HEK293 (cell line): Measurements from ENCODE around the gene FOXB1.

Source experiments
- CTCF ChIA-PET: fragments of 350-600 bp; formaldehyde crosslinking; extraction: SDS; loops from one replicate; lab custom pipeline; 2021; ENCODE audit warnings: antibody characterized with exemption; lab: Yijun Ruan, JAX
- POLR2A ChIA-PET: fragments of 300-600 bp; formaldehyde crosslinking; extraction: SDS; loops from one replicate; lab custom pipeline; 2020; ENCODE audit warnings: antibody characterized with exemption, inconsistent platforms; lab: Yijun Ruan, JAX
- H3K27ac ChIP-seq: fragments of 200-500 bp; sonication (Bioruptor generic); 2 replicates; pipeline ENCODE4 v1.5.1; 2014; ENCODE audit warnings: low read depth, low read length, control low read depth, inconsistent platforms; ENCODE audit errors: extremely low read depth
- H3K36me3 ChIP-seq, 2 experiments: fragments of 200-500 bp in 1 of 2; sonication (Bioruptor generic) in 1 of 2; 1 replicate in 1 of 2; 2 replicates in 1 of 2; pipeline ENCODE4 v1.5.1; 2014 to 2017; ENCODE audit warnings: inconsistent platforms in 2 of 2, low read length in 2 of 2; ENCODE audit not compliant: control insufficient read depth in 2 of 2, insufficient read depth in 1 of 2
- H3K4me1 ChIP-seq: fragments of 200-500 bp; sonication (Bioruptor generic); 2 replicates; pipeline ENCODE4 v1.5.1; 2014; ENCODE audit warnings: mild to moderate bottlenecking, low read length, inconsistent platforms; ENCODE audit not compliant: control insufficient read depth, insufficient read depth
- H3K4me3 ChIP-seq: 2 replicates; pipeline ENCODE4 v1.5.1; 2011; ENCODE audit warnings: low read depth, mild to moderate bottlenecking, control low read depth, low read length, moderate library complexity
- H3K9me3 ChIP-seq: fragments of 200-500 bp; sonication (Bioruptor generic); 2 replicates; pipeline ENCODE4 v1.5.1; 2014; ENCODE audit warnings: low read depth, low read length, inconsistent platforms; ENCODE audit not compliant: control insufficient read depth, insufficient read depth
- ATF2 ChIP-seq: fragments of 450-650 bp; formaldehyde crosslinking; IDR thresholded peaks from 2 replicates; pipeline ENCODE4 v1.5.1; 2016; ENCODE audit warnings: missing biosample characterization, missing genetic modification characterization, low read depth
- ELK4 ChIP-seq: IDR thresholded peaks from 2 replicates; pipeline ENCODE4 v1.6.1; 2011; ENCODE audit warnings: mild to moderate bottlenecking, low read depth, low read length, borderline replicate concordance
- GLI4 ChIP-seq: fragments of 450-650 bp; formaldehyde crosslinking; IDR thresholded peaks from 2 replicates; pipeline ENCODE4 v1.5.1; 2016; ENCODE audit warnings: missing biosample characterization, missing genetic modification characterization
- HIC1 ChIP-seq: fragments of 450-650 bp; formaldehyde crosslinking; IDR thresholded peaks from 2 replicates; pipeline ENCODE4 v1.5.1; 2016; ENCODE audit warnings: missing biosample characterization, missing genetic modification characterization
- HOXD13 ChIP-seq: sonication (generic); formaldehyde crosslinking; IDR thresholded peaks from 2 replicates; pipeline ENCODE4 v1.8.0; 2022; ENCODE audit warnings: missing genetic modification reagents, borderline replicate concordance
- PRDM6 ChIP-seq: fragments of 450-650 bp; formaldehyde crosslinking; IDR thresholded peaks from 2 replicates; pipeline ENCODE4 v1.5.1; 2017; ENCODE audit warnings: missing biosample characterization, missing genetic modification characterization
- SETDB1 ChIP-seq: IDR thresholded peaks from one replicate; pipeline ENCODE4 v1.6.1; 2017; ENCODE audit warnings: mild to moderate bottlenecking, low read length, moderate library complexity, mixed read lengths; ENCODE audit not compliant: insufficient read length
- SP3 ChIP-seq: fragments of 450-650 bp; formaldehyde crosslinking; IDR thresholded peaks from 2 replicates; pipeline ENCODE4 v1.5.1; 2016; ENCODE audit warnings: missing biosample characterization, missing genetic modification characterization
- ZBTB1 ChIP-seq: fragments of 450-650 bp; formaldehyde crosslinking; IDR thresholded peaks from 2 replicates; pipeline ENCODE4 v1.5.1; 2016; ENCODE audit warnings: missing biosample characterization, missing genetic modification characterization
- ZBTB10 ChIP-seq: fragments of 450-650 bp; formaldehyde crosslinking; IDR thresholded peaks from 2 replicates; pipeline ENCODE4 v1.5.1; 2016; ENCODE audit warnings: missing biosample characterization, missing genetic modification characterization
- ZBTB20 ChIP-seq: fragments of 450-650 bp; formaldehyde crosslinking; IDR thresholded peaks from 2 replicates; pipeline ENCODE4 v1.5.1; 2016; ENCODE audit warnings: missing biosample characterization, missing genetic modification characterization
- ZBTB21 ChIP-seq: fragments of 450-650 bp; formaldehyde crosslinking; IDR thresholded peaks from 2 replicates; pipeline ENCODE4 v1.5.1; 2017; ENCODE audit warnings: missing biosample characterization, missing genetic modification characterization
- ZEB2 ChIP-seq: fragments of 450-650 bp; formaldehyde crosslinking; IDR thresholded peaks from 2 replicates; pipeline ENCODE4 v1.5.1; 2016; ENCODE audit warnings: missing biosample characterization, missing genetic modification characterization
- ZFP3 ChIP-seq: fragments of 450-650 bp; formaldehyde crosslinking; IDR thresholded peaks from 2 replicates; pipeline ENCODE4 v1.5.1; 2016; ENCODE audit warnings: low read depth, missing biosample characterization, missing genetic modification characterization
- ZFP37 ChIP-seq: fragments of 450-650 bp; formaldehyde crosslinking; IDR thresholded peaks from 2 replicates; pipeline ENCODE4 v1.5.1; 2016; ENCODE audit warnings: missing biosample characterization, missing genetic modification characterization
- ZFP69B ChIP-seq: fragments of 450-650 bp; formaldehyde crosslinking; IDR thresholded peaks from 2 replicates; pipeline ENCODE4 v1.5.1; 2016; ENCODE audit warnings: missing biosample characterization, missing genetic modification characterization
- ZNF133 ChIP-seq: fragments of 450-650 bp; formaldehyde crosslinking; IDR thresholded peaks from 2 replicates; pipeline ENCODE4 v1.5.1; 2016; ENCODE audit warnings: missing biosample characterization, missing genetic modification characterization
- ZNF184 ChIP-seq: fragments of 450-650 bp; IDR thresholded peaks from 2 replicates; pipeline ENCODE4 v1.5.1; 2018; ENCODE audit warnings: missing biosample characterization, mild to moderate bottlenecking, missing genetic modification characterization
- ZNF354C ChIP-seq: fragments of 450-650 bp; formaldehyde crosslinking; IDR thresholded peaks from 2 replicates; pipeline ENCODE4 v1.5.1; 2016; ENCODE audit warnings: missing biosample characterization, missing genetic modification characterization, low read depth, borderline replicate concordance
- ZNF366 ChIP-seq: fragments of 450-650 bp; formaldehyde crosslinking; conservative IDR thresholded peaks from 2 replicates; pipeline ENCODE4 v1.5.1; 2016; ENCODE audit warnings: missing biosample characterization, missing genetic modification characterization
- ZNF404 ChIP-seq: fragments of 450-650 bp; formaldehyde crosslinking; IDR thresholded peaks from 2 replicates; pipeline ENCODE4 v1.5.1; 2017; ENCODE audit warnings: missing biosample characterization, missing genetic modification characterization
- ZNF585B ChIP-seq: fragments of 450-650 bp; formaldehyde crosslinking; IDR thresholded peaks from 2 replicates; pipeline ENCODE4 v1.5.1; 2016; ENCODE audit warnings: missing biosample characterization, missing genetic modification characterization
- ZNF629 ChIP-seq: fragments of 450-650 bp; formaldehyde crosslinking; IDR thresholded peaks from 2 replicates; pipeline ENCODE4 v1.5.1; 2017; ENCODE audit warnings: missing biosample characterization, missing genetic modification characterization
- ZNF692 ChIP-seq: fragments of 450-650 bp; formaldehyde crosslinking; IDR thresholded peaks from 2 replicates; pipeline ENCODE4 v1.5.1; 2016; ENCODE audit warnings: missing biosample characterization, missing genetic modification characterization
- ZNF707 ChIP-seq: fragments of 450-650 bp; formaldehyde crosslinking; IDR thresholded peaks from 2 replicates; pipeline ENCODE4 v1.5.1; 2016; ENCODE audit warnings: missing biosample characterization, missing genetic modification characterization
- ZNF843 ChIP-seq: fragments of 450-650 bp; formaldehyde crosslinking; IDR thresholded peaks from 2 replicates; pipeline ENCODE4 v1.5.1; 2016; ENCODE audit warnings: missing biosample characterization, missing genetic modification characterization
- ZSCAN30 ChIP-seq: fragments of 450-650 bp; IDR thresholded peaks from 2 replicates; pipeline ENCODE4 v1.5.1; 2018; ENCODE audit warnings: missing biosample characterization, mild to moderate bottlenecking, missing genetic modification characterization, moderate library complexity

The FOXB1 gene

GRCh38 chr15:60035344-60035743, 31.2 kb downstream of the FOXB1 start:
- no peak overlapping the region for H3K27ac ChIP-seq
- TF ChIP-seq GLI4 (tag by site-specific recombination) (no peak), HIC1 (tag by site-specific recombination) (no peak), PRDM6 (tag by site-specific recombination) (peak; percentile 55; the same call in 1 of the 2 replicates), ZNF629 (tag by site-specific recombination) (peak; percentile 91), ZFP3 (tag by site-specific recombination) (no peak), ZEB2 (tag by site-specific recombination) (0 out of 2 replicates have a peak, but pooled peaks have one; percentile 40), ZBTB21 (tag by site-specific recombination) (peak; percentile 73), ZNF585B (tag by site-specific recombination) (no peak), ZNF184 (no peak), ZBTB1 (no peak), ZNF404 (tag by site-specific recombination) (no peak), ZNF354C (tag by site-specific recombination) (no peak), HOXD13 (CRISPR knock-in tag) (no peak), ZNF707 (no peak), ZFP37 (tag by site-specific recombination) (no peak), ZFP69B (tag by site-specific recombination) (no peak), ZSCAN30 (tag by site-specific recombination) (peak; percentile 77), ZBTB20 (no peak), ATF2 (tag by site-specific recombination) (peak; percentile 59), ZNF133 (tag by site-specific recombination) (no peak)
- H3K4me3 ChIP-seq = no peak overlapping the region
- H3K36me3 ChIP-seq = no peaks in the 10 kb centered on the region
- H3K4me1 ChIP-seq = peaks cover 7% of the 10 kb centered on the region; the same call in 1 of the 2 replicates
- H3K9me3 ChIP-seq = no peaks in the 10 kb centered on the region
- ChIA-PET POLR2A (no interaction called here), CTCF (interaction anchor here (0.6 kb wide), 1 partner anchor 46 kb away, joined by 3 read pairs; no protein-coding TSS in a partner anchor)

- no peak overlapping the region for H3K27ac ChIP-seq
- no peaks in the 10 kb centered on the region for H3K36me3 ChIP-seq
- ChIA-PET POLR2A (no interaction called here), CTCF (interaction anchor here (0.6 kb wide), 3 partner anchors 8 to 86 kb away, joined by 3 to 5 read pairs (median 4); no protein-coding TSS in a partner anchor)
- no peaks in the 10 kb centered on the region for H3K9me3 ChIP-seq
- H3K4me1 ChIP-seq = peaks cover 7% of the 10 kb centered on the region; the same call in 1 of the 2 replicates
- no peak overlapping the region for H3K4me3 ChIP-seq
- no peak for TF ChIP-seq ZBTB10 (tag by site-specific recombination)
- no peak for TF ChIP-seq ZNF843 (tag by site-specific recombination)
- no peak for TF ChIP-seq ZNF692
- TF ChIP-seq ZNF366 (tag by site-specific recombination) = no peak
- TF ChIP-seq ZSCAN30 (tag by site-specific recombination) = no peak
- TF ChIP-seq ELK4 = no peak
- TF ChIP-seq ZNF404 (tag by site-specific recombination) = no peak
- TF ChIP-seq SETDB1 = no peak
- TF ChIP-seq SP3 = no peak
Observed at GRCh38 chr15:60039316-60039715, 35.2 kb downstream of the FOXB1 start.
